ENCODE results near the gene ADAMTS3.

Gene ADAMTS3

DNA sequence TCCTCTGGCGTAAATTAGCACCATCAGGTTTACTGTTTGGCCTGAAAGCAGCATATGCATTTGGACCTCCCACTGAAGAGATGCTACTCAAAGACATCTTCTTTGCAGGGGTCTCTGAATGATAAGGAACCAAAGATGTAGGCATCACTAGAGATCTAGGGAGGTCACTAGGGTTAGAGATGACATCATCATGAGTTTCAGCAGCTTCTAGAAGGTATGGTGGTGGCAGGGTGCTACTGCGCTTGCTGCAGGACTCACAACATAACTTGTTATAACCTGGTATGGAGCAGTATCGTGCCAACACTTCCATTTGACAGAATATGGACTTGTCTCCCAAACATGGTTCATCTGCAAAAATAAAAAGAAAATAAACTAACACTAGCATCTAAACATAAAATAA is 285.7 kb downstream of the ADAMTS3 start:
- no peak overlapping the region for H3K4me3 ChIP-seq (ENCODE audit: insufficient read length, low read depth)
- H3K9ac ChIP-seq (ENCODE audit: insufficient read length, low read depth): no peak overlapping the region
- H3K9me3 ChIP-seq (ENCODE audit: insufficient read depth, low read length): no peaks in the 10 kb centered on the region
- H3K4me1 ChIP-seq (ENCODE audit: insufficient read depth, insufficient read length): no peaks in the 10 kb centered on the region
- H3K27me3 ChIP-seq (ENCODE audit: insufficient read depth, insufficient read length): no peaks in the 10 kb centered on the region
- TF ChIP-seq ZNF274 (IDR thresholded peaks at IDR 0.05; ENCODE audit: low read depth, low read length) (no peak), YY1 (IDR thresholded peaks at IDR 0.05; ENCODE audit: insufficient read depth, insufficient read length) (no peak), SUZ12 (IDR thresholded peaks at IDR 0.05; ENCODE audit: extremely low read depth, insufficient read depth, insufficient read length) (no peak)
- no peaks in the 10 kb centered on the region for H3K36me3 ChIP-seq (ENCODE audit: insufficient read depth, insufficient read length, low read length)
- no peak for DNase-seq (ENCODE audit: low read depth, low spot score)

DNA sequence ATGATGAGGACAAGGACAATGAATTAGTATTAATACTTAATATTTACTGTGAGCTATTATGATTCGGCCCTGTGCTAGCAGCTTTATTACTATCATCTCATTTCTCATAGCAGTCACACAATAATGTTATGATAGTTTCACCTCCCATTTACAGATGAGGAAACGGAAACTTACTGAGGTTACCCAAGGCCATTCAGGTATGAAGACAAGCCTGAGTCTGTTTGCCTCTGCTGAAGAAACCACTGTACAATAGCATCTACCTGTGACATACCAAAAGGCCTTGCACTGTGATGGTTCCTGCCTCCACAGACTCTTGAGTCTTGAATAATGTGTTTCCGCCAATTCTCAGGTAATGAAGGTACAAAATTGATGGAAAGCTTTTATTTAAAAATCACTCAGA is 288.8 kb downstream of the ADAMTS3 start:
- Histone ChIP-seq H3K4me3 (ENCODE audit: insufficient read length, low read depth) (no peak overlapping the region), H3K36me3 (ENCODE audit: insufficient read depth, insufficient read length, low read length) (no peaks in the 10 kb centered on the region), H3K9me3 (ENCODE audit: insufficient read depth, low read length) (no peaks in the 10 kb centered on the region), H3K4me1 (ENCODE audit: insufficient read depth, insufficient read length) (no peaks in the 10 kb centered on the region), H3K9ac (ENCODE audit: insufficient read length, low read depth) (no peak overlapping the region), H3K27me3 (ENCODE audit: insufficient read depth, insufficient read length) (no peaks in the 10 kb centered on the region)
- TF ChIP-seq YY1 (IDR thresholded peaks at IDR 0.05; ENCODE audit: insufficient read depth, insufficient read length) (no peak), ZNF274 (IDR thresholded peaks at IDR 0.05; ENCODE audit: low read depth, low read length) (no peak), SUZ12 (IDR thresholded peaks at IDR 0.05; ENCODE audit: extremely low read depth, insufficient read depth, insufficient read length) (no peak)
- DNase-seq (ENCODE audit: low read depth, low spot score): no peak

DNA sequence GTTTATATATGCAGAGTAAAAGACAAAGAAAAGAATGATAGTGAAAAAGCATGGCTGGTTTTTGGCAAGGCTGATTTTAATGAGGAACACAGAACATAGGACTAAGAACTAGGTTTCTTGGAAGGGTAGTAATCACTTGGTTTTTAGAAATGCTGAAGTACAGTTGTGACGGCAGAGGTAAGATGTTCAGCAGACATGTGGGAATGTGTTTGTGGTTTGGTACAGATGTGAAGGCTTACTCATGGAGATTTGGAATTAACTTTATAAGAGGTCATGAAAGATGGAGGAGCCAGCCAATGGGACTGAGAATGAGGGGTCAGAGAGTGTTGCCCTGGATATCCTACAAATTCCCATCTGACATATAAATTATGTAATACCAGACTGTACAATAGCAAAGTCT is 293.6 kb downstream of the ADAMTS3 start:
- H3K36me3 ChIP-seq (ENCODE audit: insufficient read depth, insufficient read length, low read length): no peaks in the 10 kb centered on the region
- H3K4me1 ChIP-seq (ENCODE audit: insufficient read depth, insufficient read length): no peaks in the 10 kb centered on the region
- H3K27me3 ChIP-seq (ENCODE audit: insufficient read depth, insufficient read length): no peaks in the 10 kb centered on the region
- H3K4me3 ChIP-seq (ENCODE audit: insufficient read length, low read depth): no peak overlapping the region
- H3K9me3 ChIP-seq (ENCODE audit: insufficient read depth, low read length): no peaks in the 10 kb centered on the region
- H3K9ac ChIP-seq (ENCODE audit: insufficient read length, low read depth): no peak overlapping the region
- DNase-seq (ENCODE audit: low read depth, low spot score): no peak
- TF ChIP-seq SUZ12 (IDR thresholded peaks at IDR 0.05; ENCODE audit: extremely low read depth, insufficient read depth, insufficient read length) (no peak), ZNF274 (IDR thresholded peaks at IDR 0.05; ENCODE audit: low read depth, low read length) (no peak), YY1 (IDR thresholded peaks at IDR 0.05; ENCODE audit: insufficient read depth, insufficient read length) (no peak)

DNA sequence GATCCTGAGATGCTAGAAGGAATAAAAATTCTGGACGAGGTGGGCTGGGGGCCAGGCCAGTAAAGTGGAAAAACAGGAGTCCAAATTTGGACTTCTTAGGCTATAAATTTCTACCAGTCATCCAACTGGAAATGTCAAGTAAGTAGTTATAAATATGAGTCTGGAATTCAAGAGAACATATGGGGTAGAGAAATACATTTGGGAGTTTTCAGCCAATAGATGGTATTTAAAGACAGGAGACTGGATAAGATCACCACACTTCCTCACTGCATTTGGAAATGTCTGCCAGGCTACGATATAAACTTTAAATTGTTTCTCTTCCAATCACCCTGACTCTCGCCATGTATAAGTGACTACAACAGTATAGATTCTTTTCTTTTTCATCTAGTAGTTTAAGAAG is 294.8 kb downstream of the ADAMTS3 start:
- no peak overlapping the region for H3K9ac ChIP-seq (ENCODE audit: insufficient read length, low read depth)
- no peaks in the 10 kb centered on the region for H3K36me3 ChIP-seq (ENCODE audit: insufficient read depth, insufficient read length, low read length)
- H3K9me3 ChIP-seq (ENCODE audit: insufficient read depth, low read length): no peaks in the 10 kb centered on the region
- H3K4me1 ChIP-seq (ENCODE audit: insufficient read depth, insufficient read length): no peaks in the 10 kb centered on the region
- TF ChIP-seq YY1 (IDR thresholded peaks at IDR 0.05; ENCODE audit: insufficient read depth, insufficient read length) (no peak), SUZ12 (IDR thresholded peaks at IDR 0.05; ENCODE audit: extremely low read depth, insufficient read depth, insufficient read length) (no peak), ZNF274 (IDR thresholded peaks at IDR 0.05; ENCODE audit: low read depth, low read length) (no peak)
- DNase-seq (ENCODE audit: low read depth, low spot score): no peak
- no peak overlapping the region for H3K4me3 ChIP-seq (ENCODE audit: insufficient read length, low read depth)
- H3K27me3 ChIP-seq (ENCODE audit: insufficient read depth, insufficient read length): no peaks in the 10 kb centered on the region

DNA sequence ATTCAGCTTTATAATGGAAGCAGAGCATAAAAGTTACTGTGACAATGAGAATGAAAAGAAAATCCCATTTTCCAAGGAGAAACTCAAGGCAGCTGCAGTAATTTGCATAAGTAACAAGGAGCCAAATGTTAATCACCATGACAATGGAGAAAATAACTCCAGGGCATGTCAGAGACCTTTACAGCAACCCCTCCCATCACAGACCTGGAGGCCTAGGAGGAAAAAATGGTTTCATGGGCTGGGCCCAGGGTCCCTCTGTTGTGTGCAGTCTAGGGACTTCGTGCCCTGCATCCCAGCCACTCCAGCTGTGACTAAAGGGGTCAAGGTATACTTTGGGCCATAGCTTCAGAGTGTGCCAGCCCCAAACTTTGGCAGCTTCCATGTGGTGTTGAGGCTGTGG is 313.8 kb downstream of the ADAMTS3 start:
- no peaks in the 10 kb centered on the region for H3K36me3 ChIP-seq (ENCODE audit: insufficient read depth, insufficient read length, low read length)

DNA sequence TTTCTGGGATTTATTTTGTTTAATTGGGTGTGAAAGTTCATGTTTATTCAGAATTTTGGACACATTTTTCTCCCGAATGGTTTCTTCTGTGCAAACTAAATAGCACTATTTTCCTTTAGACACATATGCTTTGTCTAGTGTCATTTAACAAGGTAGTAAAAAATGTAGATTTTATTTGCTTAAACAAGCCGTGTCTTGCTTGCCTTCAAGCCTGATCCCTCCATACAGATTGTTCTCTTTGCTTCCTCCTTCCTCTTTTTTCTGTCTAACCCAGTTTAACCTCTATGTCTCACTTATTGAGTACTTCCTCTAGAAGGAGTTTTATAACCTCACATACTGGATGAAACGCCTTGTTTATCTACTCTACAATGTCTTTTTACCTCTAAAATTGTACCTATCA is 325.4 kb downstream of the ADAMTS3 start:
- H3K36me3 ChIP-seq (ENCODE audit: insufficient read depth, insufficient read length, low read length): no peaks in the 10 kb centered on the region
- H3K27me3 ChIP-seq (ENCODE audit: insufficient read depth, insufficient read length): no peaks in the 10 kb centered on the region
- H3K4me3 ChIP-seq (ENCODE audit: insufficient read length, low read depth): no peak overlapping the region
- H3K9me3 ChIP-seq (ENCODE audit: insufficient read depth, low read length): no peaks in the 10 kb centered on the region
- no peak for TF ChIP-seq YY1 (IDR thresholded peaks at IDR 0.05; ENCODE audit: insufficient read depth, insufficient read length)
- TF ChIP-seq SUZ12 (IDR thresholded peaks at IDR 0.05; ENCODE audit: extremely low read depth, insufficient read depth, insufficient read length): no peak
- TF ChIP-seq ZNF274 (IDR thresholded peaks at IDR 0.05; ENCODE audit: low read depth, low read length): no peak
- H3K4me1 ChIP-seq (ENCODE audit: insufficient read depth, insufficient read length): no peaks in the 10 kb centered on the region
- DNase-seq (ENCODE audit: low read depth, low spot score): no peak
- H3K9ac ChIP-seq (ENCODE audit: insufficient read length, low read depth): no peak overlapping the region

More for the DNA sequence above, 313.8 kb downstream of the ADAMTS3 start:
- Histone ChIP-seq H3K9me3 (ENCODE audit: insufficient read depth, low read length) (peaks cover 36% of the 10 kb centered on the region), H3K4me1 (ENCODE audit: insufficient read depth, insufficient read length) (no peaks in the 10 kb centered on the region), H3K4me3 (ENCODE audit: insufficient read length, low read depth) (no peak overlapping the region), H3K9ac (ENCODE audit: insufficient read length, low read depth) (no peak overlapping the region), H3K27me3 (ENCODE audit: insufficient read depth, insufficient read length) (no peaks in the 10 kb centered on the region)
- TF ChIP-seq ZNF274 (IDR thresholded peaks at IDR 0.05; ENCODE audit: low read depth, low read length): no peak
- no peak for DNase-seq (ENCODE audit: low read depth, low spot score)

DNA sequence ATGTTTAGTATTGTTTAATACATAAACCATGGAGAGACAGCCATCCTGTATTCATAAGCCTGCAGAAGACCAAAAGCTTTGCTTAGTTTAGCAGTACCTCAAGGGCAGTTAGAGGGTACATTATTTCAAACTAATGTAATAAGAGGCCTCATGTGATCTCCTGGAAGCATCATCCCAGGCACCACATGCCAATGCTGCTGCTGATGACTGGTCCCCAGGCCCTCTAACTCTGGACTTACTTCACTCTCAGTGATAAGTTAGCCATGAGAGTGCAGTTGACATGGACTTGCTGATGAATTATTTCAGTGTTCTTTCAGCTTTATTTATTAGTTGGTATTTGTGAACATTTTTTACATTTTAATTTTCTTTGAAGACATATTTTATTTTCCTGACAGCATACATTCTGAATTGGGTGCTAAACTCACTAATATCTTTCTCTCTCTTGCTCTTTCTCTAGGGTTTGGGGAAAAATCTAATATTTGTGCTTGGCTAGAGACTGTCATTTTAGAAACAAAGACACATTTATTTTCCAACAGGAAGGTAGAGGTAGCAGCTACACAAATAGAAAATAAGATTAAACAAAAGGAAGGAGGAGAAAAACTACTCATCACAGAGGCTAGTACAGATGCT is 329.4 kb downstream of the ADAMTS3 start:
- Histone ChIP-seq H3K9me3 (ENCODE audit: insufficient read depth, low read length) (no peaks in the 10 kb centered on the region; the same call in 1 of the 2 replicates), H3K9ac (ENCODE audit: insufficient read length, low read depth) (no peak overlapping the region), H3K27me3 (ENCODE audit: insufficient read depth, insufficient read length) (no peaks in the 10 kb centered on the region), H3K36me3 (ENCODE audit: insufficient read depth, insufficient read length, low read length) (no peaks in the 10 kb centered on the region), H3K4me1 (ENCODE audit: insufficient read depth, insufficient read length) (no peaks in the 10 kb centered on the region), H3K4me3 (ENCODE audit: insufficient read length, low read depth) (no peak overlapping the region)
- DNase-seq (ENCODE audit: low read depth, low spot score): no peak
- TF ChIP-seq YY1 (IDR thresholded peaks at IDR 0.05; ENCODE audit: insufficient read depth, insufficient read length): no peak
- no peak for TF ChIP-seq SUZ12 (IDR thresholded peaks at IDR 0.05; ENCODE audit: extremely low read depth, insufficient read depth, insufficient read length)
- TF ChIP-seq ZNF274 (IDR thresholded peaks at IDR 0.05; ENCODE audit: low read depth, low read length): no peak
